Glutamatergic neuron (in vitro differentiated cells): ENCODE data around the gene STAT5B. TPM values are rescaled to one million over a fixed set of nuclear protein-coding genes. Genes with fewer than 3 reads are reported as not detected.
"Not testable (repeated sequence)": the region's sequence is repeated elsewhere in the genome, so short reads cannot be mapped to it uniquely, and the experiment has no call there.

Source experiments
- DNase-seq: peaks from one replicate; pipeline ENCODE4 v3.0.0; 2022
- H3K27ac Mint-ChIP-seq: one replicate; pipeline ENCODE4 v1.8.0; 2020; ENCODE audit warnings: mild to moderate bottlenecking, mixed read lengths, inconsistent platforms; ENCODE audit not compliant: unreplicated experiment
- H3K27me3 Mint-ChIP-seq: one replicate; pipeline ENCODE4 v1.8.0; 2020; ENCODE audit warnings: mild to moderate bottlenecking, moderate library complexity, mixed read lengths, inconsistent platforms; ENCODE audit not compliant: unreplicated experiment
- H3K36me3 Mint-ChIP-seq: one replicate; pipeline ENCODE4 v1.8.0; 2020; ENCODE audit warnings: mild to moderate bottlenecking, mixed read lengths, inconsistent platforms; ENCODE audit not compliant: unreplicated experiment
- H3K4me1 Mint-ChIP-seq: one replicate; pipeline ENCODE4 v1.8.0; 2020; ENCODE audit warnings: mild to moderate bottlenecking, low read depth, mixed read lengths, inconsistent platforms; ENCODE audit not compliant: unreplicated experiment
- H3K4me3 Mint-ChIP-seq: one replicate; pipeline ENCODE4 v1.8.0; 2020; ENCODE audit warnings: mild to moderate bottlenecking, mixed read lengths, inconsistent platforms; ENCODE audit not compliant: unreplicated experiment
- H3K9me3 Mint-ChIP-seq: one replicate; pipeline ENCODE4 v1.8.0; 2020; ENCODE audit warnings: mild to moderate bottlenecking, moderate library complexity, mixed read lengths, inconsistent platforms; ENCODE audit not compliant: unreplicated experiment
- total RNA-seq: library from RNA; stranded (reverse); fragmentation: NEBNext Ultra II Directional; extraction: Animal tissue kit (Norgen Biotek cat#: 25700); gene quantifications from one replicate; pipeline ENCODE4 v1.2.1, GENCODE V29; 2021; ENCODE audit not compliant: unreplicated experiment
- TF ChIP-seq, protein P1 (sequence below): fragments of 200-600 bp; sonication (generic); IDR thresholded peaks from one replicate; pipeline ENCODE4 v1.5.0; 2021; ENCODE audit not compliant: partially characterized antibody, unreplicated experiment

The STAT5B gene
- total RNA-seq, 1 donor from 2014 or later = 31.9 TPM

DNA sequence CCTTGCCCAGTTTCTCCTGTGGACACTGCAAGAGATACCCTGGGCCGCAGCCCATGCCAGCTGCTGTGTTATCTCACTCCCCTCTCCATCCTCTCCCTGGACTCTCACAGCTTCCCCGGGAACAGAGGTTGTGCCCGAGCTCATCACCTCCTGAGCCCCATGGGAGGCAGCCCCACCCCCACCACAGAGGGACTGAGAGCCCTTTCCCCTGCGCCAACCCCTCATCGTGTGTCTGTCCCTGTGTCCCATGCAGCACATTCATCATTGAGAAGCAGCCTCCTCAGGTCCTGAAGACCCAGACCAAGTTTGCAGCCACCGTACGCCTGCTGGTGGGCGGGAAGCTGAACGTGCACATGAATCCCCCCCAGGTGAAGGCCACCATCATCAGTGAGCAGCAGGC, 24.8 kb upstream of the STAT5B start:
- peaks cover 1% of the 10 kb centered on the region for H3K9me3 Mint-ChIP-seq
- no peak for DNase-seq
- H3K27ac Mint-ChIP-seq = peak overlapping the region; percentile 45
- no peak overlapping the region for H3K4me3 Mint-ChIP-seq
- no peaks in the 10 kb centered on the region for H3K36me3 Mint-ChIP-seq
- TF ChIP-seq, protein P1, sequence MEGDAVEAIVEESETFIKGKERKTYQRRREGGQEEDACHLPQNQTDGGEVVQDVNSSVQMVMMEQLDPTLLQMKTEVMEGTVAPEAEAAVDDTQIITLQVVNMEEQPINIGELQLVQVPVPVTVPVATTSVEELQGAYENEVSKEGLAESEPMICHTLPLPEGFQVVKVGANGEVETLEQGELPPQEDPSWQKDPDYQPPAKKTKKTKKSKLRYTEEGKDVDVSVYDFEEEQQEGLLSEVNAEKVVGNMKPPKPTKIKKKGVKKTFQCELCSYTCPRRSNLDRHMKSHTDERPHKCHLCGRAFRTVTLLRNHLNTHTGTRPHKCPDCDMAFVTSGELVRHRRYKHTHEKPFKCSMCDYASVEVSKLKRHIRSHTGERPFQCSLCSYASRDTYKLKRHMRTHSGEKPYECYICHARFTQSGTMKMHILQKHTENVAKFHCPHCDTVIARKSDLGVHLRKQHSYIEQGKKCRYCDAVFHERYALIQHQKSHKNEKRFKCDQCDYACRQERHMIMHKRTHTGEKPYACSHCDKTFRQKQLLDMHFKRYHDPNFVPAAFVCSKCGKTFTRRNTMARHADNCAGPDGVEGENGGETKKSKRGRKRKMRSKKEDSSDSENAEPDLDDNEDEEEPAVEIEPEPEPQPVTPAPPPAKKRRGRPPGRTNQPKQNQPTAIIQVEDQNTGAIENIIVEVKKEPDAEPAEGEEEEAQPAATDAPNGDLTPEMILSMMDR = no peak
- H3K27me3 Mint-ChIP-seq = peaks cover 3% of the 10 kb centered on the region
- H3K4me1 Mint-ChIP-seq = peaks cover 21% of the 10 kb centered on the region

DNA sequence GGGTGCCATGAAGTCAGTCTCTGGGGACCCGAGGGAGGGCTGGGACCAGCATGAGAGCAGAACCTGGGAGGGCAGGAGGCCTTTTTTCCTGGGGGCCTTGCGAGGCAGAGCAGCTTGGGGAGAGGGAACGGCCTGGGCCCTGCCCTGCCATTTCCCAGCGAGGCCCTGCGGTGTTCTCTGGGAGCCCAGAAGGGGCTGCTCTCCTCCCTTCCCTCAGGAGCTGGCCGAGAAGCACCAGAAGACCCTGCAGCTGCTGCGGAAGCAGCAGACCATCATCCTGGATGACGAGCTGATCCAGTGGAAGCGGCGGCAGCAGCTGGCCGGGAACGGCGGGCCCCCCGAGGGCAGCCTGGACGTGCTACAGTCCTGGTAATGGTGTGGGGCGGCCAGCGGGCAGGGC, 23.7 kb upstream of the STAT5B start:
- H3K36me3 Mint-ChIP-seq = not testable (repeated sequence)
- peaks cover 21% of the 10 kb centered on the region for H3K4me1 Mint-ChIP-seq

DNA sequence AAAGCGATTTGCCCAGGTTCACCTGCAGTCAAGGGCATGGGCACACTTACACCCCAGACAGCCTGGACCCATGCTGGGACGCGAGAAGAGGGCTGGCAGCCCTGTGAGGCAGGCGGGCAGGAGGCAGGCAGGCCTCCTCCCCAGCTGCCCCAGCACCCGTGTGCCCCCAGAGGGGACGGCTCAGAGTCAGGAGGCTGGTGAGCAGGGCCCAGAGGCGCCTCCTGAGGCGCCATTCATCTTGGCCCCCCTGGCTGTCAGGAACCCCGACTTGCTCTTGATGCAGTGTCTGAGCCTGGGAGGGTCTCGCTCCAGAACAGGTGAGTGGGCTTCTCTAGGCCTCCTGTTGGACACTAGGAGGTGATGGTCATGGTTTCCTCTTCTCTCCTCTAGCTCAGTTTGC, 23.2 kb upstream of the STAT5B start:
- H3K9me3 Mint-ChIP-seq, DNase-seq, H3K27ac Mint-ChIP-seq, H3K36me3 Mint-ChIP-seq, H3K27me3 Mint-ChIP-seq: not testable (repeated sequence)
- Mint-ChIP-seq H3K4me1 (peaks cover 21% of the 10 kb centered on the region), H3K4me3 (peak overlapping the region; percentile 30)

More for the DNA sequence above, 23.7 kb upstream of the STAT5B start:
- not testable (repeated sequence) for H3K4me3 Mint-ChIP-seq, DNase-seq, H3K27ac Mint-ChIP-seq, H3K9me3 Mint-ChIP-seq, H3K27me3 Mint-ChIP-seq

DNA sequence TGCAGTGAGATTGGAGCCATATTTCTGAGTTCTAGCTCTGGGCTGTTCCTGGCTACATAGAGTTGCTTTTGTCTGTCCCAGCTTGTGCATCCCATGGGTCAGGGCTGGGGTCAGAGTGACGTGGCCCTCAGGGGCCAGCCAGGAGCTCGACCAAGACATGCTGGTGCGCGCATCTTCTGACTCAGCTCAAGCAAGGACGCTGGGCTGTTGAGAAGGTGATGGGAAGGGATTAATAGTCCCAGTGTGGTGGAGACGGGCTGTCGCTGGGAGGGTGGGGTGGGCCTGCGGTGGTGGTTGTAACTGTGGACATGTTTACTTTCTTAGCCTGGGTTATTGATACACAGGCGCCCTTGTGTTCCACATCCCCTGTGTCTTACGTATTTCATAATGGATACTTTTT, 21.6 kb upstream of the STAT5B start:
- DNase-seq, H3K36me3 Mint-ChIP-seq, H3K27me3 Mint-ChIP-seq, H3K9me3 Mint-ChIP-seq, H3K27ac Mint-ChIP-seq, H3K4me3 Mint-ChIP-seq: not testable (repeated sequence)
- H3K4me1 Mint-ChIP-seq = peaks cover 21% of the 10 kb centered on the region

DNA sequence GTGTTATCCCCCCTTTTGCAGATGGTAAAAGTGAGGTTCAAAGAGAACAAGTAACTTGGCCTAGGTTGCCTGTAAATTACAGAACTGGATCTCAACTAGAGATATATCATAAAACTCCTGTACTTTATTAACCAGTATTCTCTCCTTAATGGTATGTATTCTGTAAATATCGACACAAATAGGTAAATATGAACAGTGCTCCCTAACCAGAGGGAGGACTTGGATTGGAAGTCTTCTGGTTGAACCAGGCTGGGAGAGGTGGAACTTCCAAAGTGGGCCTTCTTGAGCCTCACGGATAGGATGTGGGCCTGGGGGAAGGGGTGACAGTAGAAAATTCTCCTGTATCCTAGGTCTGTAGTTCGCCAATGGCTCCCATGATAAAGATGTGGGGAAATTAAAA, 19.8 kb upstream of the STAT5B start:
- H3K4me3 Mint-ChIP-seq = no peak overlapping the region
- TF ChIP-seq, protein P1 = no peak
- DNase-seq = no peak
- H3K4me1 Mint-ChIP-seq = peaks cover 17% of the 10 kb centered on the region
- peaks cover 2% of the 10 kb centered on the region for H3K27me3 Mint-ChIP-seq
- no peak overlapping the region for H3K27ac Mint-ChIP-seq
- peaks cover 1% of the 10 kb centered on the region for H3K9me3 Mint-ChIP-seq
- H3K36me3 Mint-ChIP-seq = no peaks in the 10 kb centered on the region

GRCh38 chr17:42294469-42295398, 18.5 kb upstream of the STAT5B start:
- peaks cover 1% of the 10 kb centered on the region for H3K9me3 Mint-ChIP-seq

More at GRCh38 chr17:42294469-42295398, 18.5 kb upstream of the STAT5B start:
- H3K4me3 Mint-ChIP-seq = no peak overlapping the region
- no peak overlapping the region for H3K27ac Mint-ChIP-seq
- H3K4me1 Mint-ChIP-seq = peaks cover 18% of the 10 kb centered on the region
- DNase-seq = no peak
- TF ChIP-seq, protein P1 = no peak
- no peaks in the 10 kb centered on the region for H3K36me3 Mint-ChIP-seq
- H3K27me3 Mint-ChIP-seq = peaks cover 3% of the 10 kb centered on the region
